Gastrocnemius medialis (tissue), 4 donors: ENCODE results near the gene C2CD4D.

Experiments
- CTCF ChIP-seq, 5 experiments: fragments of 450-650 bp in 3 of 5; fragments of 200-600 bp in 2 of 5; sonication (generic) in 2 of 5; IDR thresholded peaks in 4 of 5; conservative IDR thresholded peaks in 1 of 5; 1 replicate in 4 of 5; 2 replicates in 1 of 5; pipeline ENCODE4 v1.5.1; 2016 to 2019; ENCODE audit warnings: antibody characterized with exemption in 5 of 5, mild to moderate bottlenecking in 3 of 5, moderate library complexity in 3 of 5
- POLR2A ChIP-seq, 2 donors: fragments of 450-650 bp; IDR thresholded peaks; one replicate each; pipeline ENCODE4 v1.6.1; 2017; ENCODE audit warnings: antibody characterized with exemption in 2 of 2, mild to moderate bottlenecking in 2 of 2, moderate library complexity in 2 of 2

- no peak for TF ChIP-seq POLR2A (IDR thresholded peaks at IDR 0.05)
- no peak for TF ChIP-seq CTCF (IDR thresholded peaks at IDR 0.05 in 4 of 5, conservative IDR thresholded peaks at IDR 0.05 in 1 of 5)
Measured at GRCh38 chr1:151855933-151856332, 16.3 kb upstream of the C2CD4D start.
